GM19328 (cell line): ENCODE data around the gene MBD5.
"Not testable (repeated sequence)": the region's sequence is repeated elsewhere in the genome, so short reads cannot be mapped to it uniquely, and the experiment has no call there.

Experiments
- ATAC-seq: cut with Tn5 transposase; IDR thresholded peaks from one replicate; pipeline ENCODE4 v1.9.1; 2021; ENCODE audit warnings: mild to moderate bottlenecking, moderate library complexity; ENCODE audit not compliant: unreplicated experiment

MBD5 gene

GRCh38 chr2:148538375-148538774 is 517.5 kb downstream of the MBD5 start:
- ATAC-seq = no peak

- no peak for ATAC-seq
Measured at GRCh38 chr2:148540022-148540421, 519.1 kb downstream of the MBD5 start.

GRCh38 chr2:148541792-148542191 is 520.9 kb downstream of the MBD5 start:
- no peak for ATAC-seq

- ATAC-seq = no peak
Measured at GRCh38 chr2:148542614-148543013, 521.7 kb downstream of the MBD5 start.

GRCh38 chr2:148543088-148543540 is 522.2 kb downstream of the MBD5 start:
- not testable (repeated sequence) for ATAC-seq

- no peak for ATAC-seq
Measured at GRCh38 chr2:148545390-148546256, 524.7 kb downstream of the MBD5 start.

- no peak for ATAC-seq
Measured at GRCh38 chr2:148546270-148546669, 525.4 kb downstream of the MBD5 start.

- ATAC-seq = no peak
Measured at GRCh38 chr2:148548716-148549400, 528.0 kb downstream of the MBD5 start.

- ATAC-seq = no peak
Measured at GRCh38 chr2:148552675-148553331, 531.9 kb downstream of the MBD5 start.

GRCh38 chr2:148553332-148553887 is 532.5 kb downstream of the MBD5 start:
- ATAC-seq = no peak

GRCh38 chr2:148554459-148555247 is 533.8 kb downstream of the MBD5 start:
- no peak for ATAC-seq

- ATAC-seq = no peak
Measured at GRCh38 chr2:148555622-148556294, 534.9 kb downstream of the MBD5 start.

- peak; percentile 81 for ATAC-seq
Measured at GRCh38 chr2:148557844-148558436, 537.0 kb downstream of the MBD5 start.

GRCh38 chr2:148560496-148560895 is 539.6 kb downstream of the MBD5 start:
- ATAC-seq = no peak

GRCh38 chr2:148561389-148561788 is 540.5 kb downstream of the MBD5 start:
- no peak for ATAC-seq

GRCh38 chr2:148565272-148565894 is 544.5 kb downstream of the MBD5 start:
- ATAC-seq = no peak
